Testis (tissue), 3 donors: Measurements from ENCODE around the gene DRGX. TPM values are rescaled to one million over a fixed set of nuclear protein-coding genes. Genes with fewer than 3 reads are reported as not detected.

Source experiments
- DNase-seq: peaks from one replicate; pipeline ENCODE4 v3.0.0-alpha.2; 2019
- H3K27ac ChIP-seq, 2 donors: fragments of 200-600 bp; sonication (generic); one replicate each; pipeline ENCODE4 v1.5.1; 2019
- H3K27me3 ChIP-seq: fragments of 200-600 bp; sonication (generic); one replicate; pipeline ENCODE4 v1.5.1; 2019
- H3K36me3 ChIP-seq: fragments of 200-600 bp; sonication (generic); one replicate; pipeline ENCODE4 v1.5.1; 2017; ENCODE audit warnings: low read depth; ENCODE audit errors: missing control alignments
- H3K4me1 ChIP-seq: fragments of 200-600 bp; sonication (generic); one replicate; pipeline ENCODE4 v1.5.1; 2019
- H3K4me3 ChIP-seq, 2 donors: fragments of 200-600 bp; sonication (generic); one replicate each; pipeline ENCODE4 v1.5.1; 2017 to 2019
- H3K9me3 ChIP-seq: fragments of 200-600 bp; sonication (generic); one replicate; pipeline ENCODE4 v1.5.1; 2017
- POLR2A ChIP-seq: fragments of 450-650 bp; IDR thresholded peaks from one replicate; pipeline ENCODE4 v1.6.1; 2017; ENCODE audit warnings: antibody characterized with exemption, mild to moderate bottlenecking, moderate library complexity
- WGBS, 2 donors: methylation state at CpG; one replicate each; pipeline ENCODE4 v1.1.5; 2018; 5-methylcytosine and 5-hydroxymethylcytosine counted together
- intact Hi-C: fragments of 100-400 bp; cut with DNase I; formaldehyde crosslinking; loops from one replicate; pipeline ENCODE4 v1.15.1; 2023; ENCODE audit warnings: low total_unique reads
- polyA plus RNA-seq: library from polyadenylated mRNA; stranded (reverse); fragments of 350-450 nt; fragmentation: Illumina TruSeq; extraction: RNeasy Lipid Tissue Mini Kit (QIAGEN cat#74804); gene quantifications from one replicate; pipeline ENCODE4 v1.2.3, GENCODE V29; 2014; ENCODE audit warnings: low read depth, low replicate concordance; ENCODE audit not compliant: insufficient read depth
- total RNA-seq, 2 donors: library from RNA; depleted of rRNA; stranded (reverse); fragments of >200 nt; gene quantifications; one replicate each; pipeline ENCODE4 v1.2.3, GENCODE V29; 2016
- TF ChIP-seq, protein P1 (sequence below), 3 experiments: fragments of 450-650 bp in 2 of 3; fragments of 200-600 bp in 1 of 3; sonication (generic) in 1 of 3; IDR thresholded peaks; one replicate each; pipeline ENCODE4 v1.5.1; 2016 to 2019; ENCODE audit warnings: antibody characterized with exemption in 3 of 3, mild to moderate bottlenecking in 2 of 3, moderate library complexity in 1 of 3

The DRGX gene
- total and polyA plus RNA-seq, 3 donors from 2014 or later = 0.33 TPM; not detected in 2

GRCh38 chr10:49353026-49353894, 42.6 kb downstream of the DRGX start:
- Histone ChIP-seq H3K36me3 (no peaks in the 10 kb centered on the region), H3K4me1 (no peaks in the 10 kb centered on the region), H3K27me3 (no peaks in the 10 kb centered on the region), H3K27ac (no peak overlapping the region), H3K4me3 (no peak overlapping the region), H3K9me3 (no peaks in the 10 kb centered on the region)
- WGBS, 2 donors = 85 to 94% methylated on average over 3 to 6 of the region's 6 CpGs
- TF ChIP-seq POLR2A = no peak
- TF ChIP-seq, protein P1, sequence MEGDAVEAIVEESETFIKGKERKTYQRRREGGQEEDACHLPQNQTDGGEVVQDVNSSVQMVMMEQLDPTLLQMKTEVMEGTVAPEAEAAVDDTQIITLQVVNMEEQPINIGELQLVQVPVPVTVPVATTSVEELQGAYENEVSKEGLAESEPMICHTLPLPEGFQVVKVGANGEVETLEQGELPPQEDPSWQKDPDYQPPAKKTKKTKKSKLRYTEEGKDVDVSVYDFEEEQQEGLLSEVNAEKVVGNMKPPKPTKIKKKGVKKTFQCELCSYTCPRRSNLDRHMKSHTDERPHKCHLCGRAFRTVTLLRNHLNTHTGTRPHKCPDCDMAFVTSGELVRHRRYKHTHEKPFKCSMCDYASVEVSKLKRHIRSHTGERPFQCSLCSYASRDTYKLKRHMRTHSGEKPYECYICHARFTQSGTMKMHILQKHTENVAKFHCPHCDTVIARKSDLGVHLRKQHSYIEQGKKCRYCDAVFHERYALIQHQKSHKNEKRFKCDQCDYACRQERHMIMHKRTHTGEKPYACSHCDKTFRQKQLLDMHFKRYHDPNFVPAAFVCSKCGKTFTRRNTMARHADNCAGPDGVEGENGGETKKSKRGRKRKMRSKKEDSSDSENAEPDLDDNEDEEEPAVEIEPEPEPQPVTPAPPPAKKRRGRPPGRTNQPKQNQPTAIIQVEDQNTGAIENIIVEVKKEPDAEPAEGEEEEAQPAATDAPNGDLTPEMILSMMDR (IDR thresholded peaks at IDR 0.05) = no peak
- intact Hi-C loops = no loop called here
- DNase-seq = no peak

DNA sequence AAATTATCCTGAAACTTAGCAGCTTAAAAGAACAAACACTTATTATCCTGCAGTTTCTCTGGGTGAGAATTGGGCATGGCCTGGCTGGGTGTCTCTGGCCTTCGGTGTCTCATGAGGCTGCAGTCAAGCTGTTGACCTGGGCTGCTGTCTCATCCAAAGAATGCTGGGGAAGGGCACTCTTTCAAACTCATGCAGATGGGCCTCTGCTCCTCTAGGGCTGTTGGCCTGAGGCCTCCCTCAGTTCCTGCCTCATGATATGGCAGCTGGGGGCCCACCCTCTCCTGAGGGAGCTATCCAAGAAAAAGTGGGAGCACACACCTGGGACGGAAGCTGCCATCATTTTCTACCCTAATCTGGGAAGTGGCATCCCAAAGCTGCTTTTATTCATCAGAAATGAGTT, 43.6 kb downstream of the DRGX start:
- no peak overlapping the region for H3K4me3 ChIP-seq
- H3K36me3 ChIP-seq = no peaks in the 10 kb centered on the region
- H3K27me3 ChIP-seq = no peaks in the 10 kb centered on the region
- H3K9me3 ChIP-seq = no peaks in the 10 kb centered on the region
- H3K27ac ChIP-seq = no peak overlapping the region
- no peak for DNase-seq
- TF ChIP-seq POLR2A = no peak
- TF ChIP-seq, protein P1 (IDR thresholded peaks at IDR 0.05) = no peak
- H3K4me1 ChIP-seq = no peaks in the 10 kb centered on the region
- intact Hi-C loops = no loop called here
- WGBS, 2 donors = 75 to 93% methylated on average over 1 to 2 of the region's 2 CpGs

DNA sequence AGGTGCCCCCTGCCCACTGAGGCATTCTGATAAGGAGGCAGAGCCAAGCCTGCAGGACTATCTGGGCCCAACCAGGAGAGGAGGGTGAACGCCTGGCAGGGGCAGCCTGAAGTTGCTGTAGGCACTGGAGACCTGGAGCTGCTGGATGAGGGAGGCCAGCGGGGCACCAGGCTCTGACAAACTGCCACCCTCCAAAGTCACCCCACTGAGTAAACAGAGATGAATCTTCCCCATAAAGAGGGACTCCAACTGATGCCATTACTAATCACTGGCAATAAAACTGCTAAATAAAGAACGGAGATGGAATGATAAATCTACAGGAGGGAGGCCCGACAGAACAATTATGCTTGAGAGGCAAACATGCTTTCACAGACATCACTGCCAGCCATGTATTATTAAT, 44.2 kb downstream of the DRGX start:
- DNase-seq = no peak
- H3K9me3 ChIP-seq = no peaks in the 10 kb centered on the region
- no peak overlapping the region for H3K4me3 ChIP-seq
- intact Hi-C loops = no loop called here
- H3K4me1 ChIP-seq = no peaks in the 10 kb centered on the region
- H3K36me3 ChIP-seq = no peaks in the 10 kb centered on the region
- no peaks in the 10 kb centered on the region for H3K27me3 ChIP-seq
- no peak for TF ChIP-seq POLR2A
- TF ChIP-seq, protein P1 (IDR thresholded peaks at IDR 0.05) = no peak
- WGBS, 2 donors = 84 to 86% methylated on average over 3 to 4 of the region's 4 CpGs
- H3K27ac ChIP-seq = no peak overlapping the region

GRCh38 chr10:49350846-49351532, 44.9 kb downstream of the DRGX start:
- 71 to 80% methylated on average over 4 of the region's 4 CpGs for WGBS, 2 donors
- Histone ChIP-seq H3K9me3 (no peaks in the 10 kb centered on the region), H3K4me1 (no peaks in the 10 kb centered on the region), H3K36me3 (no peaks in the 10 kb centered on the region), H3K4me3 (no peak overlapping the region), H3K27ac (no peak overlapping the region), H3K27me3 (no peaks in the 10 kb centered on the region)
- TF ChIP-seq POLR2A = no peak
- TF ChIP-seq, protein P1 (IDR thresholded peaks at IDR 0.05) = no peak
- no peak for DNase-seq
- intact Hi-C loops = no loop called here
